ENCODE measurements around the gene BBS2.
A peak's percentile ranks its signal among the peaks of the same experiment; 100 is the strongest.

The BBS2 gene

DNA sequence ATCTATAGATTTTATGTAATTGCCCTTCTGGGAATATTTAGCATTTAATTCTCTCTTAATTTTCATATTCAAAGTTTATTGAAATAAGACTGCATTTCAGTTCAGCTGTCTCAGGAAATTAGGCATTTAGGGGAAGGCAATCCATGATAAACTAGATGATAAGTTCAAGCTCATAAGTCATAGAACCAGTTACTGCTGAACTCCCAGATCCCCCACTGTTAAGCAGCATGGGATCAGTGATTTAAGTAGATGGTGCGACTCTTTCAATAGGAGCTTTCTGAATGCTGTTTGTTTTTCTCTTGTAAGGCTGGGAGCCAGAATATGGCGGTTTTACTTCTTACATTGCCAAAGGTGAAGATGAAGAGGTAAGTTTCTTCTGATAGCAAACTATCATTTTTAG is 44.6 kb downstream of the BBS2 start:
- no peak for DNase-seq

DNA sequence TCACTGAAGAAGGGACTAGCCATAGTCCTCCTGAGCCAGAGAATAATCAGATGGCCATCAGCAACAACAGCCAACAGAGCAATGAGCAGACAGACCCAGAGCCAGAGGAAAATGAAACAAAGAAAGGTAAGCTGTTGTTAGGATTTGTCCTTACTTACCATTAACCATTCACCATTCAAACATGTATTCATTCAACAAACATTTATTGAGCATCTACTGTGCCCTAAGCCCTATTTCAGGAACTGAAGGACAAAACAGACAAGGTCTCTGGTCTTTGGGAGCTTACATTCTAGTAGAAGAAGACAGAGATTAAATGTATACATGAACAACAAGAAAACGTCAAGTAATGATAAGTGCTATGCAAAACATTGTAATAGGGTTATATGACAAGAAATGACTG is 49.2 kb downstream of the BBS2 start:
- no peak for DNase-seq

DNA sequence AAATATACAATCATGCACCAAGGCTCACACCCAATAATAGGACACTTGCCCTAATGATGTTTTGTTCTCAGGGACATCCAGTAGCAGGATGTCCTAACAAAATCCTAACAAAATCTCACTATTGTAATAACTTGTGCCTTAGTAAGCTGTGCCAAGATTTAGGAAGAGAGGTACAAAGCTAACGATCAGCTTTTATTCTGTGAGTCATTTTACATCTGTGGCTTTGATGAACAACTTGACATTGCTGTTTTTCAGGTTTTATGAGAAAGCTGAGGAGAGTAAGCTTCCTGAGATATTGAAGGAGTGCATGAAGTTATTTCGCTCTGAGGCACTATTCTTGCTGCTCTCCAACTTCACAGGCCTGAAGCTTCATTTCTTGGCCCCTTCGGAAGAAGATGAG is 49.6 kb downstream of the BBS2 start:
- DNase-seq: no peak

- DNase-seq: no peak
Measured at GRCh38 chr16:56469748-56470147, 50.1 kb downstream of the BBS2 start.

DNA sequence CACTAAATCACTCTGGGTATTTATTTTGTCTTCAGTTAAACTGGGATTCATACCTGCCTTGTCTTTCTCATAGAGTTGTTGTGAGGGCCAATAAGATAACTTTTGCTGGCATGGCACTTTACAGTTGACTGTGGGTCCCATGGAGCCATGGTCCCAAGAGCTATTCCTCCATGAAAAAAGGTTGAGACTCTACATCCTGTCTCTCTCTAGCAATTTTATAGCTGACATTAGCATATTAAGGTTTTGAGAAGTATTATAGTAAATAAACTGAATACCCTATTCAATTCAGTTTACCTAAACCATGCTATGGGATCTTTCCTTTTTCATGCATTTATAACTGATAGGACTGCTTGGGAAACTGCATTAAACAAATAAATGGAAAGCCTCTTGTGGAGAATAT is 51.0 kb downstream of the BBS2 start:
- DNase-seq: no peak

DNA sequence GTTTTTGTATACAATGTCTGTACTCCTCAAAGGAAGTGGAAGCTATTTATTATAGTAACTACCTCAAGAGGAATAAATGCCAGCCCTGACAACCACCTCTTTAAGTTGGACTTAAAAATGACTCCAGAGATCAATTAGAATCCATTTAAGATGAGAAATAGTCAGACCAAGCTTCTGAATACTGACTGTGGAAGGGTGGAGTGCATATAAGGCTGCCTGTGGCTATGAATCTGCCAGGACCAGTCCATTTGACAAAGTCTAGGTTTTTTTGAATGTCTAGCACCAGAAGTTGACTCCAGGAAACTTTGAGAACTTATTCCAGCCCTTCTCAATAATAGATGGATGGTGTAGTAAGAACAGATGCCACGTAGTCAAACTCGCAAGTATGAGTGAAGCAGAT is 53.5 kb downstream of the BBS2 start:
- no peak for DNase-seq

DNA sequence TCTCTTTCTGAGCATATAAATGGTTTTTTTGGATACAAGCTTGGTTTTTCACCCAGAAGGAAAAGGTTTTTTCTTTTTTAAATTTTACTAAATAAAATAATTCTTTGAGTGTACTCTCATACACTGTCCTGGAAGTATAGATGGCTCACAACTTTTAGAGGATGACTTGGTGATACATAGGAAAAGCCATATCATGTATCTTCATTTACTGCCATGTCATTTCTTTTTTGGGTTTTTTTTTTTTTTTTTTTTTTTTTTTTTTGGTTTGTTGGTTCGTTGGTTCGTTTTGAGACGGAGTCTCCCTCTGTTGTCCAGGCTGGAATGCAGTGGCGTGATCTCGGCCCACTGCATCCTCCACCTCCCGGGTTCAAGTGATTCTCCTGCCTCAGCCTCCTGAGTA is 56.7 kb downstream of the BBS2 start:
- DNase-seq: no peak

DNA sequence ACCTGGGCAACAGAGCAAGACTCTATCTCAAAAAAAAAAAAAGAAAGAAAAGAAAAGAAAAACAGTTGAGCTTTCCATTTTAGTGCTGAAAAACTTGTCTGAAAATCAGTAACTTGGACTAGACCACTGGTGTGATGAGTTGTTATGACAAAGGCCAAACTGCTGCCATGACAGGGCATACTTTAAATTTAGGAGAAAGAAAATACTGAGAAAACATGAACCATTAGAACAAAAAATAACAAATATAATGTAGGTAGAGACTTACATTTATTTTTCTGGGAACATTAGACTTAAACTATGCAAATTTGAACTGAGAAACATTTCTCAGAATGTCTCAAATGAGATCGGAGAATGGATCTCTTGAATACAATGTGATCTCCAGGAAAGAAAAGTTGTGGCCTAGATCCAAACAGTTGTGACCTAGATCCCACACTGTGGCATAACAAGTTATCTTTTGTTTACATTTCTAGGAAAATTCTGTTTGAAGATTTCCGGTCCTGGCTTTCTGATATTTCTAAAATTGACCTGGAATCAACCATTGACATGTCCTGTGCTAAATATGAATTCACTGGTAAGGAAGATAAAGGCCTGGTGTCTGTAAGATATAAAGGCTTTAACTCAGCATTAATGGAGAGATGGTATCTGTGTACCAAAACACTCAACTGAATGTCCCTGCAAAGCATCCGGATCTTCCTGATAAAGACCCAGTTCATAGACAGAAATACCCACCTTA is 57.6 kb downstream of the BBS2 start:
- no peak for DNase-seq

GRCh38 chr16:56460101-56460500 is 59.7 kb downstream of the BBS2 start:
- no peak for DNase-seq

GRCh38 chr16:56457927-56458470 is 61.8 kb downstream of the BBS2 start:
- no peak for DNase-seq

DNA sequence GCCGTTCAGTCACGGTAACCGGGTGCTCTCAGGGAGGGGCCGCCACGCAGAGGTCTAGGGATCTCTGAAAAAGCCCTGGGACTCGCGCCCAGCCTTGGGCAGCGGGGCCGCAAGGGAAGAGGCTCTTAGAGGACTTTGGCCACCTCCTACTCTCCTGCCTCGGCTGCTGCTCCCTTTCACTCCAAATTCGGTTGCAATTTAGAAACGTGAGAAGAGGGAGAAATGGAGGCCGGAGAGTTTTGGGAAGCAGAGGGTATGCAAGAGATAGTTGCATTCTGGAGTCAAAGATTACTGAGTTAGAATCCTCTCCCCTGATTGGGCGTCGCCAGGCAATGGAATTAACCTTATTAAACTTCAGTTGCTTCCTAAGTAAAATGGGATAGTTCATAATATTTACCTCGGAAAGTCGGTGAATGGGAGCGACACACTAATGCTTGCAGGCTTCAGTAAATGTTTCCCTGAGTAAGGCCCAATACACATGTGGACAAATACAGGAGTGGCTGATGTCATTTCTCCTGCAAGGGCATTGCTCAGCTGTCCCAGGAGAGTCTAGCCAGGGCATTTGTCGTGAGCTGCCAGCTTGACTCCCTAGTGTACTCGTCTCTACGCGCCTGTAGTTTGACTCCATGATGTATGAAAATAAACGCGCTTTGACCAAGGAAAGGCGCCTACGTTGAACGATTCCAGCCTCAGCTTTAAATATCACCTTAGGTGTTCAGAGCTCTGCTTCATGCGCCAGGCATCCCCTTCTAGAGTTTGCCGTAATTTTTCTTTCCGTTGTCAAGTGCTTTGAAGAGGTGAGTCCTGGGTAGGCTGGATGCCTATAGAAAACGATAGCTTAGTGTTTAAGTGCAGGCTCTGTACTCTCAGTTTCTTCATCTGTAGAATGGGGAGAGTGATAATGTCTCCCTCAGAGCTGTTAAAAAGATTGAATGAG is 67.8 kb downstream of the BBS2 start:
- DNase-seq: no peak

DNA sequence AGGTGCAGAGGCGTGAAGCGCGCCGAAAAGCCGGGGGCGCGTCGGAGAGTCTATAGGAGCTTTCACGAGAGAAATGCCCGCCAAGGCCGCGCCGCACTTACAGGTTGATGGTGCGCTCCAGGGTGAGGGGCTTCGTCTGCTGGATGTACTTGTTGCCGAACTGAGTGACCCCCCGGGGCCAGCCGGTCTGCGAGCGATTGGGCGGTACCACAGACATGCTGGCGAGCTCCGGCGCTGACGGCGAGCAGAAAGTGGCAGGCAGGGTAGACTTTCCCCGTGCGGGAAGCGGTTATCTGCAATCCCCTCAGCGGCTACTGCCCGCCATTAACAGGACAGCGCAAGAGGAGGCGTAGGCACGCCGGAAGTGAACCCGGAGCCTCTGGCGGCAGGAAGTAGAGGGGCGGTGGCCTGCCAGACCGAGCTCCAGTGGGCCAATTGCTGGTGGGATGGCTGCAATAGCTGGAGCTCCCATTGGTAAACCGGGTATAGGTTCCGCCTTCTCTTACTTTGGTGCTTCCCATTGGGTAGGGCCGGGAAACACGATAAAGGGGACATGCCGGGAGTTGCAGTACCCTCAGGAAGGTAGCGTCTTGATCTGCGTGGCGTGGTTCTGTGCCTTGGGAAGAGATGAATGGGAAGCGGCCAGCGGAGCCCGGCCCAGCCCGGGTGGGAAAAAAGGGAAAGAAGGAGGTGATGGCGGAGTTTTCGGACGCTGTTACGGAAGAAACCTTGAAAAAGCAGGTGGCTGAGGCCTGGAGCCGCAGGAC is 68.7 kb downstream of the BBS2 start, which contains the start of the genes NUDT21 and OGFOD1:
Gene NUDT21 (minus strand): TSS at position 347 of the 767 bp plus-strand sequence. CDS start 130 bp downstream, at position 217.
Gene OGFOD1 (plus strand): TSS at position 569 of the 767 bp plus-strand sequence. CDS start 59 bp downstream, at position 628.
- DNase-seq: peak; percentile 94

- no peak for DNase-seq
Measured at GRCh38 chr16:56450275-56450985, 69.4 kb downstream of the BBS2 start.

DNA sequence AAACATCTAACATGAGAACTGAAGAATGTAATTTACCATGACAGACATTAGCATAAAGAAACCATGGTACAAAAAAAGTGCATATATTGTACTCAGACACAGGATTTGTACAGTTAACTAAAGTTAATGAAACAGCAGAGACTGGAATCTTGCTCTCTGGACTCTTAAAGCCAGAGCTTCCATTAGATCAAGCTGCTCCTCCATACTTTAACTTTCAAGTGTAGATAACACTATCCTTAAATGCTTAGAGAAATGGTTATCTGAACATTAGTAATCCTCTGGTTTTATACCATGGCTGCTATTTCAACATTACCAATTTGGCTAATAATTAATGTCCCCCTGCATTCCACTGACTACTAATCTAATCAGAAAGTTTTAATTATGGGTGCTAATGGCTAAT is 71.8 kb downstream of the BBS2 start:
- DNase-seq: no peak

- no peak for DNase-seq
Measured at GRCh38 chr16:56447286-56447685, 72.5 kb downstream of the BBS2 start.

DNA sequence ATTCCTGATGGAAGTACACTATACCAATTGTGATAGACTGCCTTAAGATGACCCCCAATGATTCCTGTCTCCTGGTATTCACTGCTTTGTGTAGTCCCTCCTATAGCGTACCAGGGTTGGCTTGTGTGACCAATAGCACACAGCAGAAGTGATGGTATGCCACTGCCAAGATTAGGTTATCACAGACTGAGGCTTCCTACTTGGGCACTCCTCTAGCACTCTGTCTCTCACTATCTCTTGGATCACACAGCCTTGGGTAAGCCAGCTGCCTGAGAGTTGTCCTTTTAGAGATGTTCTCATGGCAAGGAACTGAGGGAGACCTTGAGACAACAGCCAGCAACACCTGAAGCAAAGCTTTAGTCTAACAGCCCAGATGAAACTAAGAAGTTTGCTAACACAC is 81.8 kb downstream of the BBS2 start:
- DNase-seq: no peak

DNA sequence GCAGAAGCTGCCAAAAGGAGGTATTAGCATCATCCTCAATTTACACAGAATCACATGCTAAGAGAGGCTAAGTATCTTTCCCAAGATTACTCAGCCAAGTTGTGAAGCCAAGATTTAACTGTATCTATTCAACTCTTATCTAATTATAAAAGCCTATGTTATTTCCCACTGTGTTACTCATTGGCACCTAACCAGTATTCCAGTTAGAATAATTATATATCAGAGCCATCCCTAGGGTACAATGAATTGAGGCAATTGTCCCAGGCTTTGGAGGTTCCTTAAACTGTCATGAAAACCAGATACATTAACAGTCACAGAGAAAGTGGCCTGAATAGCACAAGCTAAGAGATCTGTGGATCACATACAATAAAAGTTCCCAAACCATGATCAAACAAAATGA is 83.6 kb downstream of the BBS2 start:
- no peak for DNase-seq
